ENCODE measurements around the gene LRP1B. TPM values are rescaled to one million over a fixed set of nuclear protein-coding genes. Genes with fewer than 3 reads are reported as not detected.

LRP1B gene
- total RNA-seq, 2 experiments from 2014 or later, result not detected

DNA sequence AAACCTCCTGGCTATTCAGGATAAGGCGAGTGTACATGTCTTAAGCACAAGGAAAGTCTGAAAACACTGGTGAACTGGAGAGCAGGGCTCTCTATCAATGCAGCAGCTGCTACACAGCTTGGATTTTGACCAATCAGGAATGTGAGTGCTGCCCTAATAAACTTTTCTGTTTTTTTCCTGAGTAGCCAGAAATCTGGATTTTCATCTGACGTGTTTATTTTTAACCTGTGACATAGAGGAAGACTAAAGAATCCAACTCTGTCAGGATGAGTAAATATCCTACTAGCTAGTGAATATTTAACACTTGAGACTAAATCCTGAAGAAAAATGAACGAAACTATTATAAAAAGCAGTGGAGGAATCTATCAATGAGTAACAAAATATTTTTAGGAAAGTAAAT, 1638.9 kb downstream of the LRP1B start:
- H3K36me3 Mint-ChIP-seq, result no peaks in the 10 kb centered on the region
- ChIA-PET POLR2A (no interaction called here), CTCF (no interaction called here)
- no peak for DNase-seq
- peaks cover 11% of the 10 kb centered on the region for H3K9me3 Mint-ChIP-seq
- no peak overlapping the region for H3K4me3 Mint-ChIP-seq
- H3K4me1 Mint-ChIP-seq (ENCODE audit: low read depth), result no peaks in the 10 kb centered on the region
- no peaks in the 10 kb centered on the region for H3K27me3 Mint-ChIP-seq
- H3K27ac Mint-ChIP-seq, result no peak overlapping the region
- intact Hi-C loops (cut with micrococcal nuclease), result no loop called here

DNA sequence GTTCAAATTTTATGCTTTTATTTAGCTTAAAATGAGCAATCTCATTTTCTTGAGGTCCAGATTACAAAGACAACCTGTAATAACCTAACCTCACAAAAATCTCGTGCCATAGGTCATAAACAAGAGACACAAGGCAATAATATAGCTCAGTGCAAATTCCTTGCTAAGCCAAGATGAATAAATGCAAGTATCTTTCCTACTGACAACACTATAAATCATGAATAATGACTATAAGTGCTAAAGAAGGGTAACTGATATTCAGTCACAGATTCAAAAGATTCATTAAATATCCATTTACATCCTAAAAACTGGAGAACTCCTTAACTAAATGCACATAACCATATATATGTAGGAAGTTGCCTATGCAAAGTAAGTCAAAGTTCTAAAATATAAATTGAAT, 1641.6 kb downstream of the LRP1B start:
- intact Hi-C loops (cut with micrococcal nuclease), result no loop called here
- Mint-ChIP-seq H3K27me3 (no peaks in the 10 kb centered on the region), H3K9me3 (peaks cover 8% of the 10 kb centered on the region), H3K36me3 (no peaks in the 10 kb centered on the region), H3K4me3 (no peak overlapping the region), H3K27ac (no peak overlapping the region), H3K4me1 (ENCODE audit: low read depth) (no peaks in the 10 kb centered on the region)
- DNase-seq, result no peak
- ChIA-PET CTCF (no interaction called here), POLR2A (no interaction called here)

DNA sequence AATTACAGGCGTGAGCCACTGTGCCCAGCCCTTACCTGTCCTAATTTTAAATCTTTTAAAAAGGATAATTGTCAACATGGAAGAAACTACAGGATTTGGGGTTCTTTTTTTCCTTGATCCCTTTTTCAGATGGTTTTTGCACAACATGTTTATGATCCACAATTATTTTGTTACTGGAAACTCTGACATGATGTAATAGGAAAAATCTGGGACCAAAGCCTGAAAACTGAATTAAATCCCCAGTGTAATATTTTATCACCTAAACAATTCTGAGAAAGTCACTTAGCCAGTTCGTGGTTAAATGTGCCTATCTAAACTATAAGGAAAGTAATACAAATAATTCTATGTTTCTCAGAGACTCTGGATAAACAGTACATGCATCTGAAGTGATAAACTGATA, 1649.7 kb downstream of the LRP1B start:
- H3K4me1 Mint-ChIP-seq (ENCODE audit: low read depth), result no peaks in the 10 kb centered on the region
- ChIA-PET CTCF (no interaction called here), POLR2A (no interaction called here)
- no peaks in the 10 kb centered on the region for H3K36me3 Mint-ChIP-seq
- peaks cover 5% of the 10 kb centered on the region for H3K9me3 Mint-ChIP-seq
- intact Hi-C loops (cut with micrococcal nuclease), result no loop called here
- H3K27me3 Mint-ChIP-seq, result no peaks in the 10 kb centered on the region
- H3K27ac Mint-ChIP-seq, result no peak overlapping the region
- H3K4me3 Mint-ChIP-seq, result no peak overlapping the region
- no peak for DNase-seq

DNA sequence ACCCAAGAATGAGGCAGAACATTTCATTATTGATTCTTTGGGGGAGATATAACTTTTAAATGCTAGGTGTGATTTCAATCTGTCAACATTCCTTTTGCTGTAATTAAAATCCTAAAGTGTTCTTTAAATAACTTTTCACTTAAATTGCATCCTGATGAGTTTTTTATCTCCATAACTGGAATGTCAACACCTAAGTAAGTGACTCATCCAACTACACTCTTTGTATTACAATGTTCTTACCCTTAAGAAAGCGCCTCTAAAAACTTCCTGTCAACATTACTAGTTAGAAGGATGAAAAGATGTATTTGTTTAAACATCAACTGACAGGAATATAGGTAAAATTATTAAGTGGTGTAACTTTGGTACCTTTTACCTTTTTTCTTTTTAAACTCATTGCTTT, 1657.0 kb downstream of the LRP1B start:
- intact Hi-C loops (cut with micrococcal nuclease), result no loop called here
- ChIA-PET CTCF (no interaction called here), POLR2A (no interaction called here)
- no peaks in the 10 kb centered on the region for H3K36me3 Mint-ChIP-seq
- no peak overlapping the region for H3K4me3 Mint-ChIP-seq
- DNase-seq, result no peak
- H3K9me3 Mint-ChIP-seq, result peaks cover 17% of the 10 kb centered on the region
- no peaks in the 10 kb centered on the region for H3K4me1 Mint-ChIP-seq (ENCODE audit: low read depth)
- no peaks in the 10 kb centered on the region for H3K27me3 Mint-ChIP-seq
- H3K27ac Mint-ChIP-seq, result no peak overlapping the region

DNA sequence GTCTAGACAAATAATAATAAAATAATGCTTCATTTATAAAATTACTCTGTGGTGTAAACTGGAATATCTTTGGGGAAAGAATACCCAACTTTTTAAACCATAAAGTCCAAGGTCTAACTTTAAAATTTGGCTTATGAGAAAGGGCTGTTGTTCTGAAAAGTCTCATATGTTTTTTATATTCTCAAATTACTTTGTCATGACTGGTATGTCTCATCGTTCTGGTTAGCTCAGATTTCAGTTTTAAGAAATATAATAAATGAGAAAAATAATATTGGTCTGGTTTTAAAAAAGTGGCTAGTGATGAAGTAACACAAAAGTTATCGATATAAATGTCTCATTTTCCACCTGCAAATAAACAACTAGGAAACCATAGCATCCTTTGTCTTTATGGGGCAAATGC, 1658.1 kb downstream of the LRP1B start:
- Mint-ChIP-seq H3K4me1 (ENCODE audit: low read depth) (no peaks in the 10 kb centered on the region), H3K27me3 (no peaks in the 10 kb centered on the region), H3K9me3 (peaks cover 21% of the 10 kb centered on the region), H3K27ac (no peak overlapping the region), H3K4me3 (no peak overlapping the region), H3K36me3 (no peaks in the 10 kb centered on the region)
- no peak for DNase-seq
- CTCF ChIA-PET, result no interaction called here
- POLR2A ChIA-PET, result no interaction called here
- intact Hi-C loops (cut with micrococcal nuclease), result no loop called here

DNA sequence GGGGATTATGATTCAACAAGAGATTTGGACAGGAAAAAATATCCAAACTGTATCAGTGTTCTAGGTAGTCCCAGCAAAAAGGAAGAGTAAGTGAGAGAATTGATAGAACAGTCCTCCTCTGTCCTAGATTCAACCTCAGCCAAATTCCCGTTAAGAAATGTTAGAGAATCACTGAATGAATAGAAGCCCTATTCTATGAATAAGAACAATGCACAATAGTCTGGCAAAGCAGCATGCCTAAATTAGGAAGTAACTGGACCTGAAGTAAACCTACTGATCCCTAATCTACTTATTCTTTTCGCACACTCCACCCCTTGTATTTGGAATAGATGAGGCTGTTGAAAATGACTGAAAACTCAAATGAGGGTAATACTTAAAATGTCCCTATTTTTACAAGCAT, 1665.5 kb downstream of the LRP1B start:
- Mint-ChIP-seq H3K27me3 (no peaks in the 10 kb centered on the region), H3K36me3 (no peaks in the 10 kb centered on the region), H3K4me1 (ENCODE audit: low read depth) (no peaks in the 10 kb centered on the region), H3K4me3 (no peak overlapping the region), H3K9me3 (peaks cover 22% of the 10 kb centered on the region), H3K27ac (no peak overlapping the region)
- ChIA-PET CTCF (no interaction called here), POLR2A (no interaction called here)
- DNase-seq, result no peak
- intact Hi-C loops (cut with micrococcal nuclease), result no loop called here

DNA sequence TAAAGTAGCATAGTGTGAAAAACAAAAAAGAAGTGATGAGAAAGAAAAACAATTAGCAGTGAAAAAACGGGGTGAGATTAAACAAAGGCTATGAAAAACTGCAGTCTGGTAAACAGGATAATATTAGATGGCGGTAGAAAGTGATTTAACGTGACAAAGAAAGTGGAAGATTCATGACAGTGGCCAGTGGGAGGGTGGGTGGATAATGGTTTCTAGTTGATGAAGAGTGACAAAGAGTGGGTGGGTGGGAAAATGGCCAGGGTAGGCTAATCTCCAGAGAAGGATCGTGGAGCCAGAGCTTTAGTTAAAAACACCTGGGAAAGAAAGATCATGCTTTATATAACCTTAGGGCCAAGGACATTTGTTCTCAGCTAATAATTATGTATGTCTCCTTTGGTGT, 1667.8 kb downstream of the LRP1B start:
- H3K27ac Mint-ChIP-seq, result no peak overlapping the region
- H3K27me3 Mint-ChIP-seq, result no peaks in the 10 kb centered on the region
- ChIA-PET CTCF (no interaction called here), POLR2A (no interaction called here)
- intact Hi-C loops (cut with micrococcal nuclease), result no loop called here
- no peaks in the 10 kb centered on the region for H3K4me1 Mint-ChIP-seq (ENCODE audit: low read depth)
- no peaks in the 10 kb centered on the region for H3K36me3 Mint-ChIP-seq
- DNase-seq, result no peak
- peaks cover 15% of the 10 kb centered on the region for H3K9me3 Mint-ChIP-seq
- H3K4me3 Mint-ChIP-seq, result no peak overlapping the region

DNA sequence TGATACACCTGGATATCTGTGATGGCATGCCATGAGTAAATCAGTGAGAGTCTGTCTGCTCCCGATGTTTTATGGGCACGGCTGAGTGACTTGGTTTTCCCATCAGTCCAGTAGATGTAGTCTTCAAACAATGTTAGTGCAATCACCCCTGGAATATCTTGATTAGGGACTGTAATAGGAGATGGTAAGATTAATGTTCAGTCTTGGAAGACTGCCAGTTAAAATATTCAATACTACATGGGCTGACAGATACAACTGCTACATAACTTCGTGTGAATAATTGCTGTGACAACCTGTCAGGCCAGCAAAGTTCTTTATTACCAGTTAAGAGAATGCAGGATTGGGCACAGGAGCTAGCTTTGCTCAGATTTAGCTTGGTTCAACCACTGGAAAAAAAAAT, 1673.3 kb downstream of the LRP1B start:
- no peak overlapping the region for H3K27ac Mint-ChIP-seq
- no peaks in the 10 kb centered on the region for H3K4me1 Mint-ChIP-seq (ENCODE audit: low read depth)
- no peak overlapping the region for H3K4me3 Mint-ChIP-seq
- no peaks in the 10 kb centered on the region for H3K36me3 Mint-ChIP-seq
- ChIA-PET POLR2A (no interaction called here), CTCF (no interaction called here)
- H3K9me3 Mint-ChIP-seq, result peaks cover 5% of the 10 kb centered on the region
- DNase-seq, result no peak
- no peaks in the 10 kb centered on the region for H3K27me3 Mint-ChIP-seq
- intact Hi-C loops (cut with micrococcal nuclease), result no loop called here

DNA sequence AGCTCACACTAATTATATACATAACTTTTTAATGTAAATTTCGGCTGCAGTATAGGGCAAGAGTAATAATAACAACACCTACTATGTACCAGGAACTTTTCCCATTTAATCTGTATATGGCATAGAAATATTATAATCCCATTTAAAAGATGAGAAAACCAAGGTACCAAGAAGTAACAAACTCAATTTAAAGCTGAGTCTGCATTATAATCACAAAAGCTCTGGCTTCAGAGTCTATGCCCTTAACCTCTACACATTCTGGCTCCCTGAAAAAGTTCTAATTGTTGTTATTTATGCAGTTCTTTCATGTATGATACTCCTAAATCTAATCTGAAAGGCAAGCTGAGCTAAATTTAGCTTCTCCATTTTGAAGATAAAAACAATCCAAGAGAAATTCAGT, 1675.5 kb downstream of the LRP1B start:
- Mint-ChIP-seq H3K9me3 (peaks cover 3% of the 10 kb centered on the region), H3K27me3 (no peaks in the 10 kb centered on the region), H3K4me3 (no peak overlapping the region), H3K4me1 (ENCODE audit: low read depth) (no peaks in the 10 kb centered on the region), H3K27ac (no peak overlapping the region), H3K36me3 (no peaks in the 10 kb centered on the region)
- intact Hi-C loops (cut with micrococcal nuclease), result no loop called here
- DNase-seq, result no peak
- CTCF ChIA-PET, result no interaction called here
- POLR2A ChIA-PET, result no interaction called here

DNA sequence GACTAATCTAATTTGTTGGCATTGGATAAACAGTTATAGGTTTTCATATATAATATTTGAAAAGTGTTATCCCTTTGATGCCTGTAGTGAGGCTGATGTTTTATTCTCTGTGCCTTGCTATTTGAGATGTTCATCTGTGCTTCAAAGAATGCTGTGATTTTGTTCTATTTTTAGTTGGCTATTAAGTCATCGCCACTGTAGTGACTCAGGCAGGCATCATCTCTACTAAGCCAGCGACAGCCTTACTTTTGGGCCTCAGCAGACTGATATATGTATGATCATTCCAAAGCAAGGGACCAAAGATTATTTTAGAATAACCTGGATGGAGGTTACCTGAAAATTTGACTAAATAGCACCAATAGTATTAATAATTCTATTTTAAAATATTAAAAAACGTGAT, 1676.1 kb downstream of the LRP1B start:
- Mint-ChIP-seq H3K9me3 (peaks cover 2% of the 10 kb centered on the region), H3K4me3 (no peak overlapping the region), H3K4me1 (ENCODE audit: low read depth) (no peaks in the 10 kb centered on the region), H3K27me3 (no peaks in the 10 kb centered on the region), H3K27ac (no peak overlapping the region), H3K36me3 (no peaks in the 10 kb centered on the region)
- ChIA-PET CTCF (no interaction called here), POLR2A (no interaction called here)
- DNase-seq, result no peak
- intact Hi-C loops (cut with micrococcal nuclease), result no loop called here

DNA sequence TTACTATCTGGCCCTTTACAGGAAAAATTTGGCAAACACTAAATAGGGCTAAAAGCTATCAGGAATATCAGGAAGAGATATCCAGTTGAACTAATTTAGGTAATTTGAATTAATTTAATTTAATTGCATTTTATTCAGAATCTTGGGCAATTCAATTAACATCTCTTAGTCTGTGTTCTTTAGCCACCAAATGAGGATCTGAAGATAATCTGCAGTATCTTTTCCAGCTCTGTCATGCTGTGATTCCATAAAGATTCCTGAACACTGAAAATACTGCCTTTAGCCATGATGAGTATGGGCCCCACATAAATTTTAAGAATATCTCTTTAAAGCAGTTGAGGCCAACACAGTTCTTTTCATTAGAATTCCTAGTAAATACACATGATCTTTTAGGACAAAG, 1679.5 kb downstream of the LRP1B start:
- no peak overlapping the region for H3K27ac Mint-ChIP-seq
- CTCF ChIA-PET, result no interaction called here
- peaks cover 2% of the 10 kb centered on the region for H3K9me3 Mint-ChIP-seq
- no peak overlapping the region for H3K4me3 Mint-ChIP-seq
- no peak for DNase-seq
- H3K4me1 Mint-ChIP-seq (ENCODE audit: low read depth), result no peaks in the 10 kb centered on the region
- H3K27me3 Mint-ChIP-seq, result no peaks in the 10 kb centered on the region
- no peaks in the 10 kb centered on the region for H3K36me3 Mint-ChIP-seq
- POLR2A ChIA-PET, result no interaction called here
- intact Hi-C loops (cut with micrococcal nuclease), result no loop called here

DNA sequence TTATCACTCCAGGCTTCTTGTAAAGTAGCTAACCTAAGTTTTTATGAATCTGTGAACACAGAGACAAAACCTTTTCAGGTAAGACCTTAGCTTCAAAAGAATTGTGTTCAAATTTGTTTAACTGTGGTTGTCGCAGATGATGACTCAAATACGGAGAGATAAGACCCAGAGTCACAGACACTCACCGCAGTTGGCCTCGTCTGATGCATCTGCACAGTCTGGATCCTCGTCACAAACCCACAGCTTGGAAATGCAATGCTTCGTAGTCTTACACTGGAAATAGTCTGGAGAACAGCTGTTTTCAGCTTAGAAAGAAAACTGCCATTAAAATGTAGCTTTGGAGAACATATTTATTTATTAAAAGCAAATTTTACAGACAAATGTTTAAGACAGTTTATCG, 1688.5 kb downstream of the LRP1B start:
- DNase-seq, result no peak
- ChIA-PET CTCF (no interaction called here), POLR2A (no interaction called here)
- no peaks in the 10 kb centered on the region for H3K36me3 Mint-ChIP-seq
- no peaks in the 10 kb centered on the region for H3K4me1 Mint-ChIP-seq (ENCODE audit: low read depth)
- intact Hi-C loops (cut with micrococcal nuclease), result no loop called here
- no peak overlapping the region for H3K27ac Mint-ChIP-seq
- H3K27me3 Mint-ChIP-seq, result no peaks in the 10 kb centered on the region
- H3K4me3 Mint-ChIP-seq, result no peak overlapping the region
- peaks cover 6% of the 10 kb centered on the region for H3K9me3 Mint-ChIP-seq

DNA sequence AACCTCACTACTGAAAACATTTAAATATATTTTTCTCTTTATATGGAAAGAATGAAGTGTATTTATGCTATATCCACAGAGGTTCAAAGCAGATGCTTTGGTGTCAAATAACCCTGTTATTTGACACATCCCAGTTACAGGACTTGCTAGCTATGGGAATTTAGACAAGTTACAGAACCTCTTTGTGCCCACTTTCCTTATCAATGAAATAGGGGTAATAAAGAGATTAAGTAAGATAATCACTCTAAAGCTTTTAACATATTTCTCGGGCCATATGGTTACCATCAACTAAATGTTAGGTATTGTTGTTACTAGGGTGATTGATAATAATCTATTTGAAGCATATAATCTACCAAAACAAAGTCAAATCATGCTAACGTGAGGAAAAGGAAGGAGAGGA, 1690.0 kb downstream of the LRP1B start:
- intact Hi-C loops (cut with micrococcal nuclease), result no loop called here

DNA sequence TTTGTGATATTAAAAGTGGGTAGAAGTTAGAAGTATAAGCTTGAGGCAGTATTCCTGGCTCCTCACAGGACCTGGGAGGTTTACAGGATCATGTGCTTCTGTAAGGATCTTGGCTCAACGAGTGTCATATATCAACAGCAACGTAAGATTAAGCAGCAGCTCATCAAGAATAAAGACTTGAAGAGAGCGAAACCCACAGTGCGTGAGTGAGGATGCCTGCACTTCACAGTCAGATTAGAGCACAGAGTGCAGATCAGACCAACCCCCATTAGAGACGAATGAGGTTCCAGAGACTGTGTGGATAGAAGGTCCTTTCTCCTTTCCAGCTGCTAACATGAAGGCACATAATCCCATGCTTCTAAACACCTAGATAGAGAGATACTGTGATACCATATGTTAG, 1693.9 kb downstream of the LRP1B start:
- Mint-ChIP-seq H3K4me1 (ENCODE audit: low read depth) (no peaks in the 10 kb centered on the region), H3K4me3 (no peak overlapping the region), H3K27me3 (no peaks in the 10 kb centered on the region), H3K36me3 (no peaks in the 10 kb centered on the region), H3K9me3 (peaks cover 9% of the 10 kb centered on the region), H3K27ac (no peak overlapping the region)
- intact Hi-C loops (cut with micrococcal nuclease), result no loop called here
- ChIA-PET CTCF (no interaction called here), POLR2A (no interaction called here)
- DNase-seq, result no peak

More for the DNA sequence above, 1690.0 kb downstream of the LRP1B start:
- POLR2A ChIA-PET, result no interaction called here
- no peak for DNase-seq
- CTCF ChIA-PET, result no interaction called here
- Mint-ChIP-seq H3K27ac (no peak overlapping the region), H3K9me3 (peaks cover 10% of the 10 kb centered on the region), H3K4me3 (no peak overlapping the region), H3K36me3 (no peaks in the 10 kb centered on the region), H3K27me3 (no peaks in the 10 kb centered on the region), H3K4me1 (ENCODE audit: low read depth) (no peaks in the 10 kb centered on the region)

Data from activated CD4-positive, alpha-beta memory T cell treated with anti-CD3 and anti-CD28 coated beads for 36 hours (primary cell).